GM21786 (cell line): ENCODE results near the gene PKDREJ.

Experiments
- ATAC-seq: cut with Tn5 transposase; IDR thresholded peaks from one replicate; pipeline ENCODE4 v1.9.1; 2021; ENCODE audit not compliant: unreplicated experiment

The PKDREJ gene

GRCh38 chr22:46239261-46240048 lies 23.7 kb downstream of the PKDREJ start:
- ATAC-seq, result no peak

- no peak for ATAC-seq
These were observed 24.6 kb downstream of the PKDREJ start for GRCh38 chr22:46238541-46238940.

GRCh38 chr22:46237453-46238124 lies 25.6 kb downstream of the PKDREJ start:
- ATAC-seq, result no peak

GRCh38 chr22:46234969-46235368 lies 28.2 kb downstream of the PKDREJ start:
- ATAC-seq, result no peak

GRCh38 chr22:46233231-46233630 lies 29.9 kb downstream of the PKDREJ start:
- no peak for ATAC-seq

GRCh38 chr22:46230262-46230901 lies 32.8 kb downstream of the PKDREJ start:
- no peak for ATAC-seq

- no peak for ATAC-seq
These were observed 33.4 kb downstream of the PKDREJ start for GRCh38 chr22:46229701-46230100.

- no peak for ATAC-seq
These were observed 36.6 kb downstream of the PKDREJ start for GRCh38 chr22:46226577-46226976.

GRCh38 chr22:46225631-46226030 lies 37.5 kb downstream of the PKDREJ start:
- no peak for ATAC-seq

- ATAC-seq, result no peak
These were observed 38.2 kb downstream of the PKDREJ start for GRCh38 chr22:46224898-46225290.

- no peak for ATAC-seq
These were observed 38.9 kb downstream of the PKDREJ start for GRCh38 chr22:46224044-46224897.

- ATAC-seq, result no peak
These were observed 42.2 kb downstream of the PKDREJ start for GRCh38 chr22:46220921-46221320.

GRCh38 chr22:46219636-46220035 lies 43.5 kb downstream of the PKDREJ start:
- ATAC-seq, result no peak

GRCh38 chr22:46214616-46215015 lies 48.5 kb downstream of the PKDREJ start:
- no peak for ATAC-seq

GRCh38 chr22:46214149-46214548 lies 49.0 kb downstream of the PKDREJ start:
- ATAC-seq, result no peak

GRCh38 chr22:46213052-46213451 lies 50.1 kb downstream of the PKDREJ start:
- no peak for ATAC-seq

GRCh38 chr22:46212195-46212594 lies 50.9 kb downstream of the PKDREJ start:
- no peak for ATAC-seq

- ATAC-seq, result no peak
These were observed 53.9 kb downstream of the PKDREJ start for GRCh38 chr22:46209262-46209661.
